BJ (cell line): Measurements from ENCODE around the gene ZCCHC7. TPM values are rescaled to one million over a fixed set of nuclear protein-coding genes. Genes with fewer than 3 reads are reported as not detected.

Experiments used
- CTCF ChIA-PET: fragments of 350-600 bp; formaldehyde crosslinking; extraction: SDS; loops from one replicate; lab custom pipeline; 2021; ENCODE audit warnings: antibody characterized with exemption, inconsistent platforms; lab: Yijun Ruan, JAX
- POLR2A ChIA-PET: fragments of 300-600 bp; sonication (Branson Sonifier 250); formaldehyde crosslinking; extraction: SDS; loops from one replicate; lab custom pipeline; 2021; ENCODE audit warnings: antibody characterized with exemption; lab: Charles Lee
- DNase-seq: peaks from one replicate; pipeline ENCODE4 v3.0.0-alpha.2; 2011; ENCODE audit warnings: low read depth
- H3K27me3 ChIP-seq: 2 replicates; pipeline ENCODE4 v1.6.0; 2011; ENCODE audit warnings: low read length; ENCODE audit not compliant: control insufficient read depth, insufficient read depth
- H3K36me3 ChIP-seq: 2 replicates; pipeline ENCODE4 v1.5.1; 2011; ENCODE audit warnings: low read length; ENCODE audit not compliant: control insufficient read depth, insufficient read depth
- H3K4me3 ChIP-seq: 2 replicates; pipeline ENCODE4 v1.5.1; 2011; ENCODE audit warnings: low read depth, mild to moderate bottlenecking, control low read depth, low read length
- polyA plus RNA-seq: library from polyadenylated mRNA; depleted of rRNA; stranded (reverse); fragments of >200 nt; gene quantifications from 2 replicates; pipeline ENCODE4 v1.2.3, GENCODE V29; 2011
- TF ChIP-seq, protein P1 (sequence below): IDR thresholded peaks from 2 replicates; pipeline ENCODE4 v1.5.1; 2011; ENCODE audit warnings: low read depth, mild to moderate bottlenecking, control low read depth, inconsistent platforms, low read length, moderate library complexity; ENCODE audit not compliant: insufficient read depth

Gene ZCCHC7
- polyA plus RNA-seq, 1 experiment = 23.2 TPM

DNA sequence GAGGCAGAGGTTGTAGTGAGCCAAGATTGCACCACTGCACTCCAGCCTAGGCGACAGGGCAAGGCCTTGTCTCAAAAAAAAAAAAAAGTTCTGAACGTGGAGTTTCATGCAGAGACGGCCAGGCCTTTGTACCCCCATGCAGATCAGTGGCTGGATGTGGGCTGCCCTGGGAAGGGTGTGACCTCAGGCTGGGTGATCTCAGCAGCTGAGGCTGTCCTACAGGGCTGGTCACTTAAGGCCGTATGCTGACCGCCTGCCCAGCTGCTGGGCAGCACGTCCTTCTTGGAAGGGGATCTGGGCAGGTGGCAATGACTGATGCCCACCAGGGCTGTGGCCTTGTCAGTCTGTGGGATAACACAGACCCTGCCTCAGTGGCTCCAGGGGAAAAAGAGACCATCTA, 264.9 kb downstream of the ZCCHC7 start:
- no peak for DNase-seq

DNA sequence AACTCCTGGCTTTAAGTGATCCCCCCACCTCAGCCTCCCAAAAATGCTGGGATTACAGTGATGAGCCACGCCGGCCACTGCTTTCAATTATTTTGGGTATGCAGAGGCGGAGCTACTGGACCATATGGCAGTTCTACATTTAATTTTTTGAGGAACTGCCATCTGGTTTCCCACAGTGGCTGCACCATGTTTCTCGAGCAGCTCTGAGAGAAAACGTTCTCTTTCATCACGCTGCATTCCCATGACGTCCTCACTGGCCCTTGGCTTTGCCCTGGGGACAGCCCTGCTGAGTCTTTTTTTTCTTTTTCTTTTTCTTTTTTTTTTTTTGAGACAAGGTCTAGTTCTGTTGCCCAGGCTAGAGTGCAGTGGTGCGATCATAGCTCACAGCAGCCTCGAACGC, 266.6 kb downstream of the ZCCHC7 start:
- Histone ChIP-seq H3K27me3 (no peaks in the 10 kb centered on the region; the same call in 1 of the 2 replicates), H3K4me3 (no peak overlapping the region), H3K36me3 (no peaks in the 10 kb centered on the region)
- ChIA-PET CTCF (interaction anchor here (1.1 to 1.5 kb wide), 2 partner anchors 10 to 29 kb away, joined by 3 to 5 read pairs; no protein-coding TSS in a partner anchor), POLR2A (no interaction called here)
- TF ChIP-seq, protein P1, sequence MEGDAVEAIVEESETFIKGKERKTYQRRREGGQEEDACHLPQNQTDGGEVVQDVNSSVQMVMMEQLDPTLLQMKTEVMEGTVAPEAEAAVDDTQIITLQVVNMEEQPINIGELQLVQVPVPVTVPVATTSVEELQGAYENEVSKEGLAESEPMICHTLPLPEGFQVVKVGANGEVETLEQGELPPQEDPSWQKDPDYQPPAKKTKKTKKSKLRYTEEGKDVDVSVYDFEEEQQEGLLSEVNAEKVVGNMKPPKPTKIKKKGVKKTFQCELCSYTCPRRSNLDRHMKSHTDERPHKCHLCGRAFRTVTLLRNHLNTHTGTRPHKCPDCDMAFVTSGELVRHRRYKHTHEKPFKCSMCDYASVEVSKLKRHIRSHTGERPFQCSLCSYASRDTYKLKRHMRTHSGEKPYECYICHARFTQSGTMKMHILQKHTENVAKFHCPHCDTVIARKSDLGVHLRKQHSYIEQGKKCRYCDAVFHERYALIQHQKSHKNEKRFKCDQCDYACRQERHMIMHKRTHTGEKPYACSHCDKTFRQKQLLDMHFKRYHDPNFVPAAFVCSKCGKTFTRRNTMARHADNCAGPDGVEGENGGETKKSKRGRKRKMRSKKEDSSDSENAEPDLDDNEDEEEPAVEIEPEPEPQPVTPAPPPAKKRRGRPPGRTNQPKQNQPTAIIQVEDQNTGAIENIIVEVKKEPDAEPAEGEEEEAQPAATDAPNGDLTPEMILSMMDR = no peak
- no peak for DNase-seq

More for the DNA sequence above, 264.9 kb downstream of the ZCCHC7 start:
- no peak overlapping the region for H3K4me3 ChIP-seq
- ChIA-PET POLR2A (no interaction called here), CTCF (no interaction called here)
- H3K36me3 ChIP-seq = no peaks in the 10 kb centered on the region
- TF ChIP-seq, protein P1 = no peak
- no peaks in the 10 kb centered on the region for H3K27me3 ChIP-seq

DNA sequence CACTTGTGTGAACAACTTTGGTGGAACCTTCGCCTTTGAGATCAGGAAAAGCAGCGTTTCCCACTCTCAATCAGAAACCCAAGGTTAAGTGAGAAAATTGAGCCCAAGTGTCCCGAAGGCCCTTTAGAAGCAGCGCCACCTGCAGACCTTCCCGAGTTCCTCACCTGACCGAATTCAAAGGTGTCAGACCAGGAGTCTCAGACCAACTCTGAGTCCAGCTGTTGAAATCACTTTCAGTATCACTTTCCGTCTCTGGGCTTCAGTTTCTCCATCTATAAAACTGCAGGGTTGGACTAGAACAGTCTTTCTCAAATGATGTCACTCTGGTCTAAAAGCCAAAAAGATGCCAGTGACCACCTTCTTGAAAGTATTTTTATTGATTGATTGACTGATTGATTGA, 270.4 kb downstream of the ZCCHC7 start:
- Histone ChIP-seq H3K4me3 (no peak overlapping the region), H3K27me3 (no peaks in the 10 kb centered on the region; the same call in 1 of the 2 replicates), H3K36me3 (no peaks in the 10 kb centered on the region)
- TF ChIP-seq, protein P1 = peak; percentile 29; the same call in 1 of the 2 replicates
- DNase-seq = no peak
- ChIA-PET CTCF (no interaction called here), POLR2A (no interaction called here)

DNA sequence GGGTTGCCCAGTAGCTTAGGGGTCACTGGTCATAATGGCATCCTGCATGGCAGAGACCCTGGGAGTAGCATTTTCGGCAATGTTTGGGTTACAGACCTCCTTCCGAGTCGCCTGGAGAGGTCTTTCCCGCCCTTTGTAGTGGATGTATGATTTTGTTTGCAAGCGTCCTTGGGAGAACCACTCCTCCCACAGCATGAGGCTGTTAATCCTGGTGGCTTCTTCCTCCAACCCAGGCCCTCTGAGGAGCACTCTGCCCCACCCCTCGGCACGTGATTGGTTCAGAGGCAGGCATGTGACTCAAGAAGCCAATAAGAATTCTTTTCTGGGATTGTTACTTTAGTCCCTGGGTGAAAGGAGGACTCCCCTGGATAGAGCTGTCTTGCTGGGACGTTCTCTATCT, 271.9 kb downstream of the ZCCHC7 start:
- DNase-seq = no peak
- POLR2A ChIA-PET = interaction anchor here (0.6 kb wide), 1 partner anchor 73 kb away, joined by 6 read pairs; the partner anchor contains the start of gene ZBTB5
- H3K27me3 ChIP-seq = no peaks in the 10 kb centered on the region; the same call in 1 of the 2 replicates
- H3K36me3 ChIP-seq = no peaks in the 10 kb centered on the region
- no peak overlapping the region for H3K4me3 ChIP-seq
- CTCF ChIA-PET = no interaction called here
- TF ChIP-seq, protein P1 = no peak

DNA sequence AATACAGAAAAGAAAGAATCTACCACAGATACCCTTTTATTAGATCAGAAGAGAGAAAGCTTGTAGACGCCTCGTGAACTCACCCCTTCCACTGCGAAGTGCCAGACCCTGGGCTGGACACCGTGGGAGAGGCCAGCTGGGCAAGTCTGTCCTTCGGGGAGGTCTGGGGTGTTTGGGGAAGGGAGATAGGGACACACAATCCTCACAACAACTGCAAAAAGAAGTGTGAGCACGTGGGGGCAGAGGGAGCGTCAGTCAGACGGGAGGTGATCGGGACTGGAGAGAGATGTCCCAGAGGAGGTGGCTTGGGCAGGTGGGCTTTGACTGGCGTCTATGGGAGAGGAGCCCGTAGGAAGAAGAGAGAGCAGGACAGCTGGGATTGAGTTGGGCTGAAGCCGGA, 274.9 kb downstream of the ZCCHC7 start:
- CTCF ChIA-PET = interaction anchor here (0.9 to 1.0 kb wide), 2 partner anchors 9 to 16 kb away, joined by 3 to 4 read pairs; no protein-coding TSS in a partner anchor
- no peaks in the 10 kb centered on the region; the same call in 1 of the 2 replicates for H3K27me3 ChIP-seq
- no peaks in the 10 kb centered on the region for H3K36me3 ChIP-seq
- DNase-seq = no peak
- TF ChIP-seq, protein P1 = no peak
- H3K4me3 ChIP-seq = no peak overlapping the region
- POLR2A ChIA-PET = no interaction called here
